CD14-positive monocyte (primary cell): ENCODE results near the gene SS18L1. TPM values are rescaled to one million over a fixed set of nuclear protein-coding genes. Genes with fewer than 3 reads are reported as not detected.

Source experiments
- DNase-seq, 3 donors: peaks; one replicate each; pipeline ENCODE4 v3.0.0-alpha.2; 2011 to 2022
- H2AFZ ChIP-seq: 2 replicates; pipeline ENCODE4 v1.6.0; 2012; ENCODE audit warnings: mild to moderate bottlenecking, low read depth, low read length, inconsistent platforms; ENCODE audit not compliant: insufficient read depth, poor library complexity, severe bottlenecking
- H3K27ac ChIP-seq, 2 donors: 1 replicate in 1 of 2; 2 replicates in 1 of 2; pipeline ENCODE4 v1.5.1; 2012 to 2013; ENCODE audit warnings: low read length in 2 of 2, control low read depth in 1 of 2, inconsistent platforms in 1 of 2, low read depth in 1 of 2, mild to moderate bottlenecking in 1 of 2
- H3K27me3 ChIP-seq, 2 donors: one replicate each; pipeline versions ENCODE4 v1.6.0 to v1.6.1; 2011 to 2013; ENCODE audit warnings: low read length in 2 of 2; ENCODE audit not compliant: control insufficient read depth in 2 of 2, insufficient read depth in 2 of 2
- H3K36me3 ChIP-seq, 2 donors: replicated peaks in 1 of 2; 1 replicate in 1 of 2; 2 replicates in 1 of 2; pipeline versions ENCODE4 v1.5.1 to v1.6.1; 2012 to 2013; ENCODE audit warnings: low read length in 2 of 2, control low read depth in 1 of 2, inconsistent platforms in 1 of 2, mild to moderate bottlenecking in 1 of 2; ENCODE audit not compliant: insufficient read depth in 2 of 2, control insufficient read depth in 1 of 2
- H3K4me1 ChIP-seq, 2 donors: 1 replicate in 1 of 2; 2 replicates in 1 of 2; pipeline versions ENCODE4 v1.5.1 to v1.6.1; 2012 to 2013; ENCODE audit warnings: low read length in 2 of 2, control low read depth in 1 of 2, inconsistent platforms in 1 of 2, mild to moderate bottlenecking in 1 of 2, moderate library complexity in 1 of 2; ENCODE audit not compliant: insufficient read depth in 2 of 2, control insufficient read depth in 1 of 2
- H3K4me2 ChIP-seq: replicated peaks from 2 replicates; pipeline ENCODE3; 2012; ENCODE audit warnings: low read length, moderate library complexity, mild to moderate bottlenecking; ENCODE audit not compliant: poor library complexity, severe bottlenecking; ENCODE audit errors: extremely low read depth
- H3K4me3 ChIP-seq, 3 experiments: fragments of 200-600 bp in 1 of 3; sonication (generic) in 1 of 3; replicated peaks in 1 of 3; 1 replicate in 2 of 3; 2 replicates in 1 of 3; pipeline ENCODE4 v1.5.1; 2011 to 2013; ENCODE audit warnings: low read length in 3 of 3, mild to moderate bottlenecking in 3 of 3, control low read depth in 2 of 3, low read depth in 2 of 3, inconsistent platforms in 1 of 3, moderate library complexity in 1 of 3
- H3K79me2 ChIP-seq: 2 replicates; pipeline ENCODE4 v1.6.0; 2012; ENCODE audit warnings: mild to moderate bottlenecking, control low read depth, inconsistent platforms, low read length, moderate library complexity; ENCODE audit not compliant: insufficient read depth
- H3K9ac ChIP-seq: 2 replicates; pipeline ENCODE4 v1.6.0; 2017; ENCODE audit warnings: low read length, mild to moderate bottlenecking; ENCODE audit not compliant: insufficient read depth, poor library complexity, severe bottlenecking
- H3K9me3 ChIP-seq, 2 donors: replicated peaks in 1 of 2; 1 replicate in 1 of 2; 2 replicates in 1 of 2; pipeline versions ENCODE4 v1.5.1 to v1.6.1; 2012 to 2013; ENCODE audit warnings: low read length in 2 of 2, control low read depth in 1 of 2; ENCODE audit not compliant: control insufficient read depth in 1 of 2, insufficient read depth in 1 of 2
- H4K20me1 ChIP-seq: 2 replicates; pipeline ENCODE4 v1.6.0; 2012; ENCODE audit warnings: mild to moderate bottlenecking, low read length, control low read depth, moderate library complexity; ENCODE audit not compliant: insufficient read depth
- H3K27ac Mint-ChIP-seq, 7 donors: one replicate each; pipeline ENCODE4 v1.8.0; 2020; ENCODE audit warnings: mild to moderate bottlenecking in 7 of 7, mixed read lengths in 7 of 7, moderate library complexity in 6 of 7, inconsistent platforms in 2 of 7
- H3K27me3 Mint-ChIP-seq, 3 donors: one replicate each; pipeline ENCODE4 v1.8.0; 2021 to 2022; ENCODE audit warnings: low read depth in 3 of 3, mild to moderate bottlenecking in 3 of 3, mixed read lengths in 3 of 3, moderate library complexity in 3 of 3, inconsistent platforms in 1 of 3
- H3K36me3 Mint-ChIP-seq, 2 donors: one replicate each; pipeline ENCODE4 v1.8.0; 2020; ENCODE audit warnings: mixed read lengths in 2 of 2, inconsistent platforms in 1 of 2, mild to moderate bottlenecking in 1 of 2
- H3K4me1 Mint-ChIP-seq: one replicate; pipeline ENCODE4 v1.8.0; 2020; ENCODE audit warnings: mild to moderate bottlenecking, mixed read lengths
- H3K4me3 Mint-ChIP-seq, 2 donors: one replicate each; pipeline ENCODE4 v1.8.0; 2020; ENCODE audit warnings: mild to moderate bottlenecking in 2 of 2, mixed read lengths in 2 of 2, moderate library complexity in 1 of 2
- H3K9me3 Mint-ChIP-seq, 7 donors: one replicate each; pipeline ENCODE4 v1.8.0; 2020 to 2022; ENCODE audit warnings: mixed read lengths in 7 of 7, mild to moderate bottlenecking in 6 of 7, moderate library complexity in 6 of 7, inconsistent platforms in 2 of 7
- CTCF ChIP-seq: fragments of 200-600 bp; IDR thresholded peaks from one replicate; pipeline ENCODE4 v1.8.0; 2022; ENCODE audit warnings: antibody characterized with exemption, mild to moderate bottlenecking
- WGBS: methylation state at CpG from one replicate; pipeline ENCODE4 v1.1.5; 2013; ENCODE audit warnings: missing lambda C conversion rate; ENCODE audit not compliant: insufficient coverage; 5-methylcytosine and 5-hydroxymethylcytosine counted together
- intact Hi-C, 2 donors: fragments of 100-400 bp; cut with micrococcal nuclease; formaldehyde crosslinking; loops; one replicate each; pipeline versions ENCODE4 v1.15.0 to v1.15.1; 2023
- polyA plus RNA-seq, 3 donors: library from polyadenylated mRNA; depleted of rRNA in 1 of 3; unstranded in 2 of 3; stranded (reverse) in 1 of 3; fragments of 300-500 nt in 2 of 3; fragments of >200 nt in 1 of 3; fragmentation: Illumina TruSeq in 2 of 3; gene quantifications; 1 replicate in 2 of 3; 2 replicates in 1 of 3; pipeline ENCODE4 v1.2.3, GENCODE V29; 2012 to 2021

SS18L1 gene
- polyA plus RNA-seq, 3 donors: 0.75 to 16.5 (median 1.1) TPM

- WGBS: 92% methylated on average over 35 of the region's 38 CpGs
- no peak overlapping the region for H2AFZ ChIP-seq
- Mint-ChIP-seq H3K4me3 (no peak overlapping the region), H3K27ac (peak overlapping the region in 1 of 7 donors; percentile 24), H3K36me3 (no peaks in the 10 kb centered on the region), H3K9me3 (peaks cover 20 to 50% (median 44%) of the 10 kb centered on the region in 7 donors), H3K4me1 (peaks cover 5% of the 10 kb centered on the region), H3K27me3 (peaks cover 17 to 43% (median 22%) of the 10 kb centered on the region in 3 donors)
- H3K9ac ChIP-seq: no peak overlapping the region
- peaks cover 7 to 9% of the 10 kb centered on the region in 2 donors for H3K4me1 ChIP-seq
- peaks cover 21 to 37% of the 10 kb centered on the region in 2 donors for H3K9me3 ChIP-seq
- H3K4me2 ChIP-seq: no peak overlapping the region
- DNase-seq: no peak
- TF ChIP-seq CTCF: no peak
- no peaks in the 10 kb centered on the region for H4K20me1 ChIP-seq
- no peak overlapping the region for H3K27ac ChIP-seq
- no peak overlapping the region for H3K4me3 ChIP-seq
- H3K36me3 ChIP-seq: no peaks in the 10 kb centered on the region
- intact Hi-C loops: no loop called here
- peaks cover 0 to 5% of the 10 kb centered on the region in 2 donors for H3K27me3 ChIP-seq
- no peaks in the 10 kb centered on the region for H3K79me2 ChIP-seq
Observed at GRCh38 chr20:62116558-62117361, 26.8 kb upstream of the SS18L1 start.

- Histone ChIP-seq H3K4me2 (no peak overlapping the region), H3K9ac (no peak overlapping the region), H3K79me2 (no peaks in the 10 kb centered on the region), H4K20me1 (no peaks in the 10 kb centered on the region), H3K36me3 (no peaks in the 10 kb centered on the region), H2AFZ (no peak overlapping the region), H3K27ac (no peak overlapping the region), H3K9me3 (peaks cover 16 to 32% of the 10 kb centered on the region in 2 donors), H3K27me3 (peaks cover 0 to 5% of the 10 kb centered on the region in 2 donors), H3K4me3 (no peak overlapping the region), H3K4me1 (peaks cover 7 to 9% of the 10 kb centered on the region in 2 donors)
- peaks cover 17 to 43% (median 22%) of the 10 kb centered on the region in 3 donors for H3K27me3 Mint-ChIP-seq
- TF ChIP-seq CTCF: no peak
- peaks cover 17 to 45% (median 38%) of the 10 kb centered on the region in 7 donors for H3K9me3 Mint-ChIP-seq
- H3K27ac Mint-ChIP-seq: no peak overlapping the region
- H3K36me3 Mint-ChIP-seq: no peaks in the 10 kb centered on the region
- no peak for DNase-seq
- H3K4me1 Mint-ChIP-seq: peaks cover 5% of the 10 kb centered on the region
- intact Hi-C loops: no loop called here
- no peak overlapping the region for H3K4me3 Mint-ChIP-seq
- 69% methylated on average over 5 of the region's 9 CpGs for WGBS
Observed at GRCh38 chr20:62117362-62117646, 26.3 kb upstream of the SS18L1 start.
